HFFc6 (cell line): ENCODE measurements around the gene METTL22. TPM values are rescaled to one million over a fixed set of nuclear protein-coding genes. Genes with fewer than 3 reads are reported as not detected.

Experiments
- DNase-seq: peaks from one replicate; pipeline ENCODE4 v3.0.0-alpha.2; 2018
- H3K27ac Mint-ChIP-seq: 2 replicates; pipeline ENCODE4 v1.8.0; 2020; ENCODE audit warnings: mild to moderate bottlenecking, mixed read lengths
- H3K27me3 Mint-ChIP-seq: 2 replicates; pipeline ENCODE4 v1.8.0; 2021; ENCODE audit warnings: mild to moderate bottlenecking, moderate library complexity, mixed read lengths; ENCODE audit not compliant: insufficient read depth
- H3K36me3 Mint-ChIP-seq: 2 replicates; pipeline ENCODE4 v1.8.0; 2021; ENCODE audit warnings: low read depth, mixed read lengths
- H3K4me1 Mint-ChIP-seq: 2 replicates; pipeline ENCODE4 v1.8.0; 2020; ENCODE audit warnings: low read depth, mixed read lengths
- H3K4me3 Mint-ChIP-seq: 2 replicates; pipeline ENCODE4 v1.8.0; 2020; ENCODE audit warnings: mild to moderate bottlenecking, moderate library complexity, mixed read lengths
- H3K9me3 Mint-ChIP-seq: 2 replicates; pipeline ENCODE4 v1.8.0; 2020; ENCODE audit warnings: mild to moderate bottlenecking, mixed read lengths
- total RNA-seq, 6 experiments: library from RNA; stranded (reverse); fragmentation: NEBNext Ultra II Directional; extraction: Animal tissue kit (Norgen Biotek cat#: 25700); gene quantifications; 2 replicates in 1 of 6; 3 replicates in 5 of 6; pipeline ENCODE4 v1.2.3, GENCODE V29; 2021
- TF ChIP-seq, protein P1 (sequence below): fragments of 200-600 bp; sonication (generic); IDR thresholded peaks from 2 replicates; pipeline ENCODE4 v1.5.0; 2021; ENCODE audit warnings: antibody characterized with exemption, mild to moderate bottlenecking

Gene METTL22
- total RNA-seq, 6 experiments from 2014 or later: 33.5 to 38.0 (median 36.0) TPM

GRCh38 chr16:8686879-8687278, 65.4 kb downstream of the METTL22 start:
- Mint-ChIP-seq H3K4me1 (no peaks in the 10 kb centered on the region), H3K36me3 (peaks cover 5% of the 10 kb centered on the region; the same call in 1 of the 2 replicates), H3K27ac (no peak overlapping the region), H3K9me3 (peaks cover 27% of the 10 kb centered on the region), H3K4me3 (no peak overlapping the region), H3K27me3 (peaks cover 26% of the 10 kb centered on the region)
- TF ChIP-seq, protein P1, sequence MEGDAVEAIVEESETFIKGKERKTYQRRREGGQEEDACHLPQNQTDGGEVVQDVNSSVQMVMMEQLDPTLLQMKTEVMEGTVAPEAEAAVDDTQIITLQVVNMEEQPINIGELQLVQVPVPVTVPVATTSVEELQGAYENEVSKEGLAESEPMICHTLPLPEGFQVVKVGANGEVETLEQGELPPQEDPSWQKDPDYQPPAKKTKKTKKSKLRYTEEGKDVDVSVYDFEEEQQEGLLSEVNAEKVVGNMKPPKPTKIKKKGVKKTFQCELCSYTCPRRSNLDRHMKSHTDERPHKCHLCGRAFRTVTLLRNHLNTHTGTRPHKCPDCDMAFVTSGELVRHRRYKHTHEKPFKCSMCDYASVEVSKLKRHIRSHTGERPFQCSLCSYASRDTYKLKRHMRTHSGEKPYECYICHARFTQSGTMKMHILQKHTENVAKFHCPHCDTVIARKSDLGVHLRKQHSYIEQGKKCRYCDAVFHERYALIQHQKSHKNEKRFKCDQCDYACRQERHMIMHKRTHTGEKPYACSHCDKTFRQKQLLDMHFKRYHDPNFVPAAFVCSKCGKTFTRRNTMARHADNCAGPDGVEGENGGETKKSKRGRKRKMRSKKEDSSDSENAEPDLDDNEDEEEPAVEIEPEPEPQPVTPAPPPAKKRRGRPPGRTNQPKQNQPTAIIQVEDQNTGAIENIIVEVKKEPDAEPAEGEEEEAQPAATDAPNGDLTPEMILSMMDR: no peak
- DNase-seq: no peak

- Mint-ChIP-seq H3K27ac (no peak overlapping the region), H3K4me3 (no peak overlapping the region), H3K9me3 (peaks cover 27% of the 10 kb centered on the region), H3K36me3 (peaks cover 5% of the 10 kb centered on the region; the same call in 1 of the 2 replicates), H3K27me3 (peaks cover 24% of the 10 kb centered on the region), H3K4me1 (no peaks in the 10 kb centered on the region)
- TF ChIP-seq, protein P1: no peak
- DNase-seq: no peak
Observed at GRCh38 chr16:8689686-8690085, 68.2 kb downstream of the METTL22 start.

DNA sequence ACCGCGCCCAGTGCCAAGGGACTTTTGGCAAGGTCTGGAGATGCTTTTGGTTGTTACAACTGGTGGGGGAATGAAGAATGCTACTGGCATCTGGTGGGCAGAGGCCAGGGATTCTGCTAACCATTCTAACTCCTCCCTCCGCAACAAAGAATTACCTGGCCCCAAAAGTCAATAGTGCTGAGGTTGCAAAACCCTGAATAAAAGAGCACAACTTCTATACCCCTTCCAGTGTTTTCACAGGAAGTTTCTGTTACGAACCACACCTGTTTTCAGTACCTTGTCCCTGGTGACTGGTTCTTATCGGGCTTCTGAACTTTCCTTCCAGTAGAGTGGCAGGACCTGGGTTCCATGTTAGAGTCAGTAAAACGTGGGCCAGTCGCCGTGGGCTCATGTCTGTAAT, 70.2 kb downstream of the METTL22 start:
- TF ChIP-seq, protein P1: no peak
- Mint-ChIP-seq H3K27ac (no peak overlapping the region), H3K27me3 (peaks cover 25% of the 10 kb centered on the region), H3K9me3 (peaks cover 27% of the 10 kb centered on the region), H3K4me1 (no peaks in the 10 kb centered on the region), H3K36me3 (peaks cover 5% of the 10 kb centered on the region; the same call in 1 of the 2 replicates), H3K4me3 (no peak overlapping the region)
- no peak for DNase-seq

- Mint-ChIP-seq H3K27me3 (peaks cover 30% of the 10 kb centered on the region), H3K4me1 (no peaks in the 10 kb centered on the region), H3K36me3 (peaks cover 5% of the 10 kb centered on the region; the same call in 1 of the 2 replicates)
Observed at GRCh38 chr16:8694795-8695728, 73.6 kb downstream of the METTL22 start.

GRCh38 chr16:8696880-8697279, 75.4 kb downstream of the METTL22 start:
- Mint-ChIP-seq H3K9me3 (peaks cover under 1% of the 10 kb centered on the region; the same call in 1 of the 2 replicates), H3K4me1 (no peaks in the 10 kb centered on the region), H3K4me3 (no peak overlapping the region), H3K27ac (no peak overlapping the region), H3K27me3 (peaks cover 32% of the 10 kb centered on the region), H3K36me3 (no peaks in the 10 kb centered on the region)
- TF ChIP-seq, protein P1: no peak
- DNase-seq: no peak

More at GRCh38 chr16:8694795-8695728, 73.6 kb downstream of the METTL22 start:
- DNase-seq: no peak
- TF ChIP-seq, protein P1: no peak
- Mint-ChIP-seq H3K4me3 (no peak overlapping the region), H3K9me3 (peaks cover 12% of the 10 kb centered on the region; the same call in 1 of the 2 replicates), H3K27ac (no peak overlapping the region)
